Activated naive CD8-positive, alpha-beta T cell treated with anti-CD3 and anti-CD28 coated beads, Interleukin-2, amount 50 U/mL, for 24 hours (primary cell): ENCODE data around the gene DRC7.
A peak's percentile ranks its signal among the peaks of the same experiment; 100 is the strongest.

Experiments
- ATAC-seq: fragments of 150-1000 bp; cut with Tn5 transposase; one replicate; pipeline ENCODE4 v1.10.0; 2021
- DNase-seq: peaks from one replicate; pipeline ENCODE4 v3.0.0; 2021
- H3K27ac Mint-ChIP-seq: one replicate; pipeline ENCODE4 v1.8.0; 2021; ENCODE audit warnings: mild to moderate bottlenecking, mixed read lengths
- H3K27me3 Mint-ChIP-seq: one replicate; pipeline ENCODE4 v1.8.0; 2021; ENCODE audit warnings: mixed read lengths
- H3K36me3 Mint-ChIP-seq: one replicate; pipeline ENCODE4 v1.8.0; 2021; ENCODE audit warnings: low read depth, mixed read lengths
- H3K4me1 Mint-ChIP-seq: one replicate; pipeline ENCODE4 v1.8.0; 2021; ENCODE audit warnings: mixed read lengths
- H3K4me3 Mint-ChIP-seq: one replicate; pipeline ENCODE4 v1.8.0; 2021; ENCODE audit warnings: mild to moderate bottlenecking, moderate library complexity, mixed read lengths
- H3K9me3 Mint-ChIP-seq: one replicate; pipeline ENCODE4 v1.8.0; 2021; ENCODE audit warnings: mixed read lengths

The DRC7 gene

DNA sequence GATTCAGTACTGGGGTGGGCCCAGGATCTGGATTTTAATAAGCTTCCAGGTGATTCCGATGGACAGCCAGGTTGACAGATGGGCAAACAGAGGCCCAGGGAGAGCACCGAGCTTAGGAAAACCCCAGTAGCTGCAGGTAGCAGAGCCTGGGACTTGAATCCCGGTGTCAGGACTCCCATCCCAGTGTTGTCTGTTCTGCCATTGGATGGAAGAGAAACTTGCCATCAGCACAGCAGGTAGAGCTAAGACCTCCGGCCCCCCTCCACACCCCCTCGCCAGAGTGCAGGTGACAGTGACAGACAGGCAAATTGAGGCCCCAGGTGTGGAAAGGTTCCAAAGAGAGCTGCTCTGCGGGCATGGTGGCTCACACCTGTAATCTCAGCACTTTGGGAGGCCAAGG, 53.4 kb downstream of the DRC7 start:
- DNase-seq (no peak), ATAC-seq (no peak)
- H3K9me3 Mint-ChIP-seq = no peaks in the 10 kb centered on the region
- H3K27ac Mint-ChIP-seq = no peak overlapping the region
- no peaks in the 10 kb centered on the region for H3K27me3 Mint-ChIP-seq
- no peaks in the 10 kb centered on the region for H3K4me1 Mint-ChIP-seq
- peaks cover 5% of the 10 kb centered on the region for H3K36me3 Mint-ChIP-seq
- H3K4me3 Mint-ChIP-seq = no peak overlapping the region

- Mint-ChIP-seq H3K4me1 (no peaks in the 10 kb centered on the region), H3K27me3 (no peaks in the 10 kb centered on the region), H3K36me3 (peaks cover 5% of the 10 kb centered on the region), H3K9me3 (no peaks in the 10 kb centered on the region), H3K27ac (no peak overlapping the region), H3K4me3 (no peak overlapping the region)
- DNase-seq (no peak), ATAC-seq (no peak)
These were observed 54.0 kb downstream of the DRC7 start for GRCh38 chr16:57748596-57748995.

DNA sequence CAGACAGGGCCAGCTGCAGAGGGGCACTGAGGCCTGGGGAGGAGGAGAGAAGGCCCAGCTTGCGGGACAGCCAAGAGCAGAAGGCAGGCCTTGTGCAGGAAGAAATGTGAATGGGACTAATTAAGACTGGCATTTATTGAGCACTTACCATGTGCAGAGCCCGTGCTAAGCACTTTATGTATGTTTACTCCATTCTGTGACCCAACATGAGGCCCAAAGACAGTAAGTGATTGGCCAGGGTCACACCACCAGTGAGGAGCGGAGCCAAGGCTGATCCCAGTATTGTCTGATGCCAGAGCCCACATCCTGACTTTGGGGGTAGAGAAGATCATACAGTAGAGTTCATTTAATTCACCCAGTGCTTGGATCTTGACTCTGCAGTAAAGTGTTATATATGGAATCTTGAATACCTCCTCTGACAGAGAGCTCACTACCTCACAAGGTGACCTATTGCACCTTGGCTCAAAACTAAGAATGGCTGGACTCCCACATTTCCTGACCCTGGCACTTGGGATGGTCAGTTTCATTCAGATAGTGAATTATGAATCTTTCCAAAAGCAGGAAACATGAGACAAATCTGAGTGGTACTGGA, 54.6 kb downstream of the DRC7 start:
- no peaks in the 10 kb centered on the region for H3K27me3 Mint-ChIP-seq
- DNase-seq (no peak), ATAC-seq (no peak)
- no peaks in the 10 kb centered on the region for H3K9me3 Mint-ChIP-seq
- H3K36me3 Mint-ChIP-seq = peaks cover 5% of the 10 kb centered on the region
- no peak overlapping the region for H3K27ac Mint-ChIP-seq
- H3K4me3 Mint-ChIP-seq = no peak overlapping the region
- H3K4me1 Mint-ChIP-seq = no peaks in the 10 kb centered on the region

GRCh38 chr16:57749856-57750452, 55.3 kb downstream of the DRC7 start:
- Mint-ChIP-seq H3K4me1 (no peaks in the 10 kb centered on the region), H3K9me3 (no peaks in the 10 kb centered on the region), H3K36me3 (peaks cover 5% of the 10 kb centered on the region), H3K4me3 (no peak overlapping the region), H3K27me3 (no peaks in the 10 kb centered on the region), H3K27ac (no peak overlapping the region)
- ATAC-seq = no peak
- no peak for DNase-seq

- H3K27ac Mint-ChIP-seq = peak overlapping the region; percentile 7
- H3K27me3 Mint-ChIP-seq = no peaks in the 10 kb centered on the region
- no peaks in the 10 kb centered on the region for H3K4me1 Mint-ChIP-seq
- H3K4me3 Mint-ChIP-seq = no peak overlapping the region
- H3K9me3 Mint-ChIP-seq = no peaks in the 10 kb centered on the region
- DNase-seq (no peak), ATAC-seq (no peak)
- peaks cover 5% of the 10 kb centered on the region for H3K36me3 Mint-ChIP-seq
These were observed 56.4 kb downstream of the DRC7 start for GRCh38 chr16:57750796-57751538.

DNA sequence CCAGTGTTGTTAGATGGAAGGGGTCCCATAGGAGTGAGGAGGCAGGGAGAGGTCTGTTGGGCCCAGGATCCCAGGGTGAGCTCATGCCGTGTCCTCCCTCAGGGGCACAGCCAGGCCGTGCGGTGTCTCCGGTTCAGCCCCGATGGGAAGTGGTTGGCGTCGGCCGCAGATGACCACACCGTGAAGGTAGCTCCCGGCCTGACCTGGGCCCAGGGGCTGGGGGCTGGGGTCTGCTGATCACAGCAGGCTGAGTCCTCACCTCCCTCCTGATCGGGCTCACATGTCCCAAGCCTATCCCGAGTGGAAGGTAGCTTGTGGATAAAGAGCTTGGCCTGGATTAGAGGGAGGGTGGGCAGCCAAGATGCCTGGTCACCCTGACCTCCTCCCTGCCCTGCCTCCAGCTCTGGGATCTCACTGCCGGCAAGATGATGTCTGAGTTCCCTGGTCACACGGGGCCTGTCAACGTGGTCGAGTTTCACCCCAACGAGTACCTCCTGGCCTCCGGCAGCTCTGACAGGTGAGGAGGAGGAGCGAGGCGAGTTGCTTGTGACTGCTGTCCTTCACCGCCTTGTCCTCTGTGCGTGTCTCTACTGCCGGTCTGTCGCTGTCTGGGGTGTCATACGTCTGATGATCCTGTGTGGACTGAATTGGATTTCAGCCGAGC, 57.1 kb downstream of the DRC7 start:
- no peak overlapping the region for H3K4me3 Mint-ChIP-seq
- no peaks in the 10 kb centered on the region for H3K27me3 Mint-ChIP-seq
- no peaks in the 10 kb centered on the region for H3K9me3 Mint-ChIP-seq
- H3K36me3 Mint-ChIP-seq = peaks cover 8% of the 10 kb centered on the region
- no peak overlapping the region for H3K27ac Mint-ChIP-seq
- ATAC-seq (no peak), DNase-seq (no peak)
- no peaks in the 10 kb centered on the region for H3K4me1 Mint-ChIP-seq

GRCh38 chr16:57752203-57752580, 57.6 kb downstream of the DRC7 start:
- Mint-ChIP-seq H3K9me3 (no peaks in the 10 kb centered on the region), H3K4me1 (no peaks in the 10 kb centered on the region), H3K27me3 (no peaks in the 10 kb centered on the region), H3K27ac (no peak overlapping the region), H3K36me3 (peaks cover 8% of the 10 kb centered on the region), H3K4me3 (no peak overlapping the region)
- ATAC-seq = no peak
- no peak for DNase-seq

DNA sequence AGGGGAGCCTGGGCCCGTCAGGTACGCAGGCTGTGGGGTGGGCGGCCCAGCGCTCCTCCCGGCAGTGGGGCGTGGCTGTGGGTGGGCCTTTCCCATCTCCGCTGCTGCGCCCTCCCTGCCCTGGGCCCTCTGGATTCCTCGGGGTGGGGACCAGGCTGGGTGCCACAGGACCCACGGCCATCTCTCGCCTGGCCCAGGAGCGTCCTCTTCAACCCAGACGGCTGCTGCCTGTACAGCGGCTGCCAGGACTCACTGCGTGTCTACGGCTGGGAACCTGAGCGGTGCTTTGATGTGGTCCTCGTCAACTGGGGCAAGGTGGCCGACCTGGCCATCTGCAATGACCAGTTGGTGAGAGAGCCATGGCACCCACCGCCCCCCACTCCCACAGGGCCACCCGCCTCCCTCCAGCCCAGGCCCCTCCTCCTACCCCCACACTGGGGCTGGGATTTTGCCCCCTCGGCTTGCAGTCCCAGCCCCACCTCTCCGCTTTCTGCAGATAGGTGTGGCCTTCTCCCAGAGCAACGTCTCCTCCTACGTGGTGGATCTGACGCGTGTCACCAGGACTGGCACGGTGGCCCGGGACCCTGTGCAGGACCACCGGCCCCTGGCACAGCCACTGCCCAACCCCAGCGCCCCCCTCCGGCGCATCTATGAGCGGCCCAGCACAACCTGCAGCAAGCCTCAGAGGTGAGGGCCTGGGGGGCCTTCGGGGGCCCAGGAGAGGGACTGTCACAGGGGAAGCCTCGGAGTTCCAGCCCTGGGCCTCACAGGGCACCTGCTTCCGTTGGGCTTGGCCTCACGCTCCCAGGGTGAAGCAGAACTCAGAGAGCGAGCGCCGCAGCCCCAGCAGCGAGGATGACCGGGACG, 58.2 kb downstream of the DRC7 start:
- no peak overlapping the region for H3K4me3 Mint-ChIP-seq
- H3K4me1 Mint-ChIP-seq = no peaks in the 10 kb centered on the region
- no peak overlapping the region for H3K27ac Mint-ChIP-seq
- H3K27me3 Mint-ChIP-seq = no peaks in the 10 kb centered on the region
- ATAC-seq (no peak), DNase-seq (no peak)
- H3K9me3 Mint-ChIP-seq = no peaks in the 10 kb centered on the region
- H3K36me3 Mint-ChIP-seq = peaks cover 8% of the 10 kb centered on the region

DNA sequence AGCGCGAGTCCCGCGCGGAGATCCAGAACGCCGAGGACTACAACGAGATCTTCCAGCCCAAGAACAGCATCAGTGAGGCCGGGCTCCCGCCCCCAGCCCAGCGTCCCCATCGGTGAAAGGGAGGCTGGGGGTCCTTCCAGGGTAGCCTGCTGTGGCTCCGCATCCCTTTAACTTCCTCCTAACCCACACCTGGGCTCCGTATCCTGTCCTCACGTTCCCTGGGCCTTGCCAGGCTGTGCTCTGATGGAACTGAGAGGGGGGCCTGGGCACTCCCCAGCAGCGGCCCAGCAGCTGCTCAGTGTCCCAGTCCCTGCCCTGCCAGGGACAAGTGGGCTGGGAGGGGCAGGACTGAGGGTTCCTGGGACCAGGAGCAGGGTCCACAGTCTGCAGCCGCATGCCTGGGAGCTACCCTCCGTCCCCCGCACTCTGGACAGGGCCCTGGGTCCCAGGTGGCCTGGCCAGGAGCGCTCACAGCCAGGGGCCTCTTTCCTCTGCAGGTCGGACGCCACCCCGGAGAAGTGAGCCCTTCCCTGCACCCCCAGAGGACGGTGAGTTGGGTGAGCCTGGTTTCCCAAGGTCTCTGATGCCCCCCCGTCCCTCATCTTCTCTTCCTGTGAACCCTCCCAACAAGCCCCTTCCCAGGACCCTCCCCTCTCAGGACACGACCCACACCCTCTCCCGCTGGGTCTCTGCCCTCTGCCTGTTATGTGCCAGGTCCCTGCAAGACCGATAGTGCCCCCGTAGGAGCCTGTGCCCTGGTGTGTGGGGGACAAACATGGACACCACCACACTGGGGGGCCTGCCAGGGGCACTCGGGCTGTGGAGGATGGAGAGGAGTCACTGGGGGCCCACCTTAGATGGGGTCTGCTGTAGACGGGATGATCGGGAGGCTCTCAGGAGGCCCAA, 59.1 kb downstream of the DRC7 start:
- peaks cover 8% of the 10 kb centered on the region for H3K36me3 Mint-ChIP-seq
- no peaks in the 10 kb centered on the region for H3K4me1 Mint-ChIP-seq
- no peak for DNase-seq
- no peak for ATAC-seq
- no peaks in the 10 kb centered on the region for H3K27me3 Mint-ChIP-seq
- H3K9me3 Mint-ChIP-seq = no peaks in the 10 kb centered on the region
- H3K4me3 Mint-ChIP-seq = no peak overlapping the region
- H3K27ac Mint-ChIP-seq = no peak overlapping the region

- H3K27ac Mint-ChIP-seq = no peak overlapping the region
- H3K9me3 Mint-ChIP-seq = no peaks in the 10 kb centered on the region
- H3K36me3 Mint-ChIP-seq = peaks cover 8% of the 10 kb centered on the region
- no peak for ATAC-seq
- H3K4me3 Mint-ChIP-seq = no peak overlapping the region
- no peaks in the 10 kb centered on the region for H3K4me1 Mint-ChIP-seq
- no peaks in the 10 kb centered on the region for H3K27me3 Mint-ChIP-seq
- no peak for DNase-seq
These were observed 59.9 kb downstream of the DRC7 start for GRCh38 chr16:57754354-57755060.

DNA sequence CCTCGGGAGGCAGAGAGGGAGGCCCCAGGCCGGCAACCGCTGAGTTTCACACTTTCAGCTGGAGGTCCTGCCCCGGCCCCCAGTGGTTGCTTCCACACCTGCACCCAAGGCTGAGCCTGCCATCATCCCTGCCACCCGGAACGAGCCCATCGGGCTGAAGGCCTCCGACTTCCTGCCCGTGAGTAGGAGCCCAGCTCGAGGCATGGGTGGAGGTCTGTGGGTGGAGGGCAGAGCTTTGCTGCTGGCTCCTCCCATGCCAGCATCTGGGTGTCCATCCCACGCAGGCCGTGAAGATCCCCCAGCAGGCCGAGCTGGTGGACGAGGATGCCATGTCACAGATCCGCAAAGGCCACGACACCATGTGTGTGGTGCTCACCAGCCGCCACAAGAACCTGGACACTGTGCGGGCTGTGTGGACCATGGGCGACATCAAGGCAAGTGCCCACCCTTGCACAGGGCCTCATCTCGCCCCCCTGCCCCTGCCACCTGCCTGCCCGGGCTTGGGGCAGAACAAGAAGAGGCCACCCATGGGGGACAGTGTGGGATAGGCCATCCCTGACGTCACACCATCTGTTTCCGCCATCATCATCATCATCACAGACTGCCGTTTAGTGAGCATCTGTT, 60.6 kb downstream of the DRC7 start:
- no peaks in the 10 kb centered on the region for H3K4me1 Mint-ChIP-seq
- no peaks in the 10 kb centered on the region for H3K27me3 Mint-ChIP-seq
- H3K36me3 Mint-ChIP-seq = peaks cover 8% of the 10 kb centered on the region
- no peaks in the 10 kb centered on the region for H3K9me3 Mint-ChIP-seq
- no peak overlapping the region for H3K4me3 Mint-ChIP-seq
- DNase-seq (no peak), ATAC-seq (no peak)
- no peak overlapping the region for H3K27ac Mint-ChIP-seq

- Mint-ChIP-seq H3K9me3 (no peaks in the 10 kb centered on the region), H3K4me3 (no peak overlapping the region), H3K36me3 (peaks cover 6% of the 10 kb centered on the region), H3K27me3 (no peaks in the 10 kb centered on the region), H3K27ac (no peak overlapping the region), H3K4me1 (no peaks in the 10 kb centered on the region)
- ATAC-seq = no peak
- no peak for DNase-seq
These were observed 61.3 kb downstream of the DRC7 start for GRCh38 chr16:57755726-57756423.
